ENCODE measurements around the gene TENM3.

TENM3 gene

DNA sequence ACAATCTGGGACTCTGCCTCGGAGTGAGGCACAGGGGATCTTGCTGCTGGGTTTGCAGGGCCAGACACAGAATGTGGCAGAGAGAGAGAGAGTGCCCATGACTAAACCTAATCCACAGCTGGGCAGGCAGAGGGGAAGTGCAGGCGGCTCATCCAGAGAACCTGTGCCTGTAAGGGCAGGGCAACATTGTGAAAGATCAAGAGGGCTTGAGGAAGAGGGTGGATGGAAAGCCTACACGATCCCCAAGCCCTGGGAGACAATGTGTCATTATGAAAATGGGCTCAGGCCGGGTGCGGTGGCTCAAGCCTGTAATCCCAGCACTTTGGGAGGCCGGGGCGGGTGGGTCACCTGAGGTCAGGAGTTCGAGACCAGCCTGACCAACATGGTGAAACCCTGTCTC, 40.6 kb upstream of the TENM3 start:
- TF ChIP-seq, protein P1, sequence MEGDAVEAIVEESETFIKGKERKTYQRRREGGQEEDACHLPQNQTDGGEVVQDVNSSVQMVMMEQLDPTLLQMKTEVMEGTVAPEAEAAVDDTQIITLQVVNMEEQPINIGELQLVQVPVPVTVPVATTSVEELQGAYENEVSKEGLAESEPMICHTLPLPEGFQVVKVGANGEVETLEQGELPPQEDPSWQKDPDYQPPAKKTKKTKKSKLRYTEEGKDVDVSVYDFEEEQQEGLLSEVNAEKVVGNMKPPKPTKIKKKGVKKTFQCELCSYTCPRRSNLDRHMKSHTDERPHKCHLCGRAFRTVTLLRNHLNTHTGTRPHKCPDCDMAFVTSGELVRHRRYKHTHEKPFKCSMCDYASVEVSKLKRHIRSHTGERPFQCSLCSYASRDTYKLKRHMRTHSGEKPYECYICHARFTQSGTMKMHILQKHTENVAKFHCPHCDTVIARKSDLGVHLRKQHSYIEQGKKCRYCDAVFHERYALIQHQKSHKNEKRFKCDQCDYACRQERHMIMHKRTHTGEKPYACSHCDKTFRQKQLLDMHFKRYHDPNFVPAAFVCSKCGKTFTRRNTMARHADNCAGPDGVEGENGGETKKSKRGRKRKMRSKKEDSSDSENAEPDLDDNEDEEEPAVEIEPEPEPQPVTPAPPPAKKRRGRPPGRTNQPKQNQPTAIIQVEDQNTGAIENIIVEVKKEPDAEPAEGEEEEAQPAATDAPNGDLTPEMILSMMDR (IDR thresholded peaks at IDR 0.05; ENCODE audit: borderline replicate concordance, extremely low read depth, low read length, poor library complexity, severe bottlenecking): no peak
- TF ChIP-seq EZH2 (IDR thresholded peaks at IDR 0.05; ENCODE audit: borderline replicate concordance, low read depth, low read length, severe bottlenecking): no peak
- no peak overlapping the region for H2AFZ ChIP-seq (ENCODE audit: low read depth, low read length)
- H3K4me2 ChIP-seq (ENCODE audit: insufficient read depth, low read length): no peak overlapping the region
- no peaks in the 10 kb centered on the region for H3K79me2 ChIP-seq (ENCODE audit: insufficient read depth, low read length)
- no peak overlapping the region for H3K9ac ChIP-seq (ENCODE audit: low read depth, low read length)
- no peaks in the 10 kb centered on the region for H4K20me1 ChIP-seq (ENCODE audit: insufficient read depth, low read length)
- DNase-seq: no peak
- H3K9me3 ChIP-seq (ENCODE audit: insufficient read depth, low read length, severe bottlenecking): no peaks in the 10 kb centered on the region
- no peaks in the 10 kb centered on the region for H3K36me3 ChIP-seq (ENCODE audit: insufficient read depth, low read length)
- ATAC-seq (ENCODE audit: insufficient read depth, low read depth): no peak
- no peak overlapping the region for H3K27ac ChIP-seq (ENCODE audit: low read length)
- H3K27me3 ChIP-seq (ENCODE audit: insufficient read depth, low read length, poor library complexity): no peaks in the 10 kb centered on the region
- no peaks in the 10 kb centered on the region for H3K4me1 ChIP-seq (ENCODE audit: insufficient read depth, low read length)
- H3K4me3 ChIP-seq (ENCODE audit: low read depth in 1 of 2, low read length in 2 of 2): no peak overlapping the region

DNA sequence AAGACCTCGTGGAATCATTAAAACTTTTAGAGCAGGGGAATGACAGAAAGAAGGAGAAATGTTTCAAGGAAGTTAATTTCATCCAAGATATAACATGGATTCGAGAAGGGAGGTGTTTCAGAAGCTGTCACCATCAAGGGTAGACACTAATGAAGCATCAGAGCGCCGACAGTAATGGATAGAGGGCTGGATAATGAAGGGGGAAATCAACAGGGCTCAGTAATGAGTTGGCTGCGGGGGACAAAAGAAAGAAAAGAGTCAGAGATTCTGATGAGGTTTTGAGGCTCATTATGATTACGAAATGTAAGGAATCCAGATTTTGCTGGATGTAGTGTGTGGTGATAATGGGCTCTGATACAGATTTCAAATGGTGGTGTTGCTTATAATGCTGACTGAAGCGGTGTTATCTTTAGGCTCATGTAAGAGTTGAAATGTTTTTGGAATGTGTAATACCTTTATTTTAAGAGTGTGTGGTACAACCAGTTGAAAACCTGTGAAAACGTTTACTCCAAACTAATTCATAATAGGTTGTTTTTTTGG, 39.3 kb upstream of the TENM3 start:
- TF ChIP-seq, protein P1 (IDR thresholded peaks at IDR 0.05; ENCODE audit: borderline replicate concordance, extremely low read depth, low read length, poor library complexity, severe bottlenecking): no peak
- no peak for TF ChIP-seq EZH2 (IDR thresholded peaks at IDR 0.05; ENCODE audit: borderline replicate concordance, low read depth, low read length, severe bottlenecking)

DNA sequence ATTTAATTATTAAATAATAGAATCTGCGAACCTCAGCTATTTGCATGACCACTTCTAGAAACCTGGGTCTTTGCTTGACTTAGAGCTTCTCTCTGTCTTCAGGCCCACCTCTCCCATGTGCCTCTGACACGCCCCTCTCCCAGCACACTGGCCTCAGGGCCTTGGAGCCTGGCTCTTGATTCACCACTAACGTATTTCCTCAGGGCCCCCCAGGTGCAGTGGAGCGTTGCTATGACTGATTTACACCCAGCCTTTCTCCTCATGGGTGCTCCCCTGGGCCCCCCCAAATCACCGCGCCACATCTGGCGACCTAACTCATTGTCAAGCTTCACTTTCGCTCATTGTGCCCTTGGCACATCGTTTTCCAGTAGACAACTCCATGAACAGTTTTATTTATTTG, 37.9 kb upstream of the TENM3 start:
- no peak overlapping the region for H3K4me3 ChIP-seq (ENCODE audit: low read depth in 1 of 2, low read length in 2 of 2)
- no peak for TF ChIP-seq EZH2 (IDR thresholded peaks at IDR 0.05; ENCODE audit: borderline replicate concordance, low read depth, low read length, severe bottlenecking)
- TF ChIP-seq, protein P1 (IDR thresholded peaks at IDR 0.05; ENCODE audit: borderline replicate concordance, extremely low read depth, low read length, poor library complexity, severe bottlenecking): no peak
- no peaks in the 10 kb centered on the region for H4K20me1 ChIP-seq (ENCODE audit: insufficient read depth, low read length)
- H3K36me3 ChIP-seq (ENCODE audit: insufficient read depth, low read length): no peaks in the 10 kb centered on the region
- ATAC-seq (ENCODE audit: insufficient read depth, low read depth): no peak
- H3K4me2 ChIP-seq (ENCODE audit: insufficient read depth, low read length): no peak overlapping the region
- no peaks in the 10 kb centered on the region for H3K4me1 ChIP-seq (ENCODE audit: insufficient read depth, low read length)
- H3K27me3 ChIP-seq (ENCODE audit: insufficient read depth, low read length, poor library complexity): no peaks in the 10 kb centered on the region
- no peaks in the 10 kb centered on the region for H3K79me2 ChIP-seq (ENCODE audit: insufficient read depth, low read length)
- no peak overlapping the region for H2AFZ ChIP-seq (ENCODE audit: low read depth, low read length)
- no peak overlapping the region for H3K9ac ChIP-seq (ENCODE audit: low read depth, low read length)
- no peak overlapping the region for H3K27ac ChIP-seq (ENCODE audit: low read length)
- no peaks in the 10 kb centered on the region for H3K9me3 ChIP-seq (ENCODE audit: insufficient read depth, low read length, severe bottlenecking)
- DNase-seq: no peak

More for the DNA sequence above, 39.3 kb upstream of the TENM3 start:
- Histone ChIP-seq H3K9me3 (ENCODE audit: insufficient read depth, low read length, severe bottlenecking) (no peaks in the 10 kb centered on the region), H3K4me2 (ENCODE audit: insufficient read depth, low read length) (no peak overlapping the region), H4K20me1 (ENCODE audit: insufficient read depth, low read length) (no peaks in the 10 kb centered on the region), H3K4me3 (ENCODE audit: low read depth in 1 of 2, low read length in 2 of 2) (no peak overlapping the region), H3K4me1 (ENCODE audit: insufficient read depth, low read length) (no peaks in the 10 kb centered on the region), H3K36me3 (ENCODE audit: insufficient read depth, low read length) (no peaks in the 10 kb centered on the region), H3K9ac (ENCODE audit: low read depth, low read length) (no peak overlapping the region), H3K79me2 (ENCODE audit: insufficient read depth, low read length) (no peaks in the 10 kb centered on the region), H2AFZ (ENCODE audit: low read depth, low read length) (no peak overlapping the region), H3K27me3 (ENCODE audit: insufficient read depth, low read length, poor library complexity) (no peaks in the 10 kb centered on the region), H3K27ac (ENCODE audit: low read length) (no peak overlapping the region)
- ATAC-seq (ENCODE audit: insufficient read depth, low read depth) (no peak), DNase-seq (no peak)

DNA sequence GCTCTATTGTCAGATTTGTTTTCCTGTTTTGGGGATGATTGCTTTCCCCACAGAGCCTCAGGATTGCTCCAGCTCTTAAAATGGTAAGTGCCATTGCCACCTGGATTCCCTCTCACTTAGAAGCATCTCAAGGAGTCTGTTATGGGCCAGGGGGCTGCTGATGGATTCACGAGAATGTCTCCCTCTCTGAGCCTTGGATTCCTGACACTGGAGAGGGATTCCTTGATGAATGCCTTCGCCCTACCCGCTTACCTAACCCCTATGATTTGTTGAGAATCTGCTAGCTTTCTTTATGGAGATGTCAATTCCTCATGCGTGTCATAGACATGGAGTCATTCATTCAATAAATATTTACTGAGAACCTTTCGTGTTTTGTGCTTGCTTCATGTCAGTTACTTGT, 36.9 kb upstream of the TENM3 start:
- Histone ChIP-seq H4K20me1 (ENCODE audit: insufficient read depth, low read length) (no peaks in the 10 kb centered on the region), H3K27ac (ENCODE audit: low read length) (no peak overlapping the region), H3K4me1 (ENCODE audit: insufficient read depth, low read length) (no peaks in the 10 kb centered on the region), H3K4me2 (ENCODE audit: insufficient read depth, low read length) (no peak overlapping the region), H3K4me3 (ENCODE audit: low read depth in 1 of 2, low read length in 2 of 2) (no peak overlapping the region), H3K9ac (ENCODE audit: low read depth, low read length) (no peak overlapping the region), H3K79me2 (ENCODE audit: insufficient read depth, low read length) (no peaks in the 10 kb centered on the region), H3K9me3 (ENCODE audit: insufficient read depth, low read length, severe bottlenecking) (no peaks in the 10 kb centered on the region), H3K27me3 (ENCODE audit: insufficient read depth, low read length, poor library complexity) (no peaks in the 10 kb centered on the region), H2AFZ (ENCODE audit: low read depth, low read length) (no peak overlapping the region), H3K36me3 (ENCODE audit: insufficient read depth, low read length) (no peaks in the 10 kb centered on the region)
- ATAC-seq (ENCODE audit: insufficient read depth, low read depth): no peak
- no peak for DNase-seq
- no peak for TF ChIP-seq EZH2 (IDR thresholded peaks at IDR 0.05; ENCODE audit: borderline replicate concordance, low read depth, low read length, severe bottlenecking)
- TF ChIP-seq, protein P1 (IDR thresholded peaks at IDR 0.05; ENCODE audit: borderline replicate concordance, extremely low read depth, low read length, poor library complexity, severe bottlenecking): no peak
